NK-92 treated with Interleukin-12 subunit alpha and Interleukin-12 subunit beta, amount 100 ng/mL, for 24 hours (cell line): ENCODE measurements around the gene CFD.
"Not testable (repeated sequence)": the region's sequence is repeated elsewhere in the genome, so short reads cannot be mapped to it uniquely, and the experiment has no call there.

Source experiments
- DNase-seq: peaks from one replicate; lab custom pipeline; 2025; lab: John Stamatoyannopoulos, UW

CFD gene

GRCh38 chr19:871446-872265 is 12.2 kb downstream of the CFD start:
- no peak for DNase-seq

- DNase-seq: no peak
Observed at GRCh38 chr19:872266-872951, 12.9 kb downstream of the CFD start.

- peak; percentile 34 for DNase-seq
Observed at GRCh38 chr19:873084-873483, 13.6 kb downstream of the CFD start.

- DNase-seq: no peak
Observed at GRCh38 chr19:873561-874041, 14.1 kb downstream of the CFD start.

- no peak for DNase-seq
Observed at GRCh38 chr19:875265-875879, 15.9 kb downstream of the CFD start.

GRCh38 chr19:876089-876488 is 16.6 kb downstream of the CFD start:
- DNase-seq: no peak

GRCh38 chr19:876780-877314 is 17.4 kb downstream of the CFD start:
- DNase-seq: no peak

GRCh38 chr19:877992-878660 is 18.7 kb downstream of the CFD start:
- DNase-seq: not testable (repeated sequence)

- DNase-seq: not testable (repeated sequence)
Observed at GRCh38 chr19:878751-879561, 19.5 kb downstream of the CFD start.

- DNase-seq: no peak
Observed at GRCh38 chr19:879711-880438, 20.4 kb downstream of the CFD start.

- no peak for DNase-seq
Observed at GRCh38 chr19:881385-882071, 22.1 kb downstream of the CFD start.

GRCh38 chr19:882871-883497 is 23.5 kb downstream of the CFD start:
- no peak for DNase-seq

GRCh38 chr19:883661-884211 is 24.3 kb downstream of the CFD start:
- DNase-seq: no peak

GRCh38 chr19:884420-885211 is 25.2 kb downstream of the CFD start:
- DNase-seq: no peak

- no peak for DNase-seq
Observed at GRCh38 chr19:885536-886224, 26.2 kb downstream of the CFD start.

GRCh38 chr19:887072-887471 is 27.6 kb downstream of the CFD start:
- DNase-seq: no peak

- DNase-seq: no peak
Observed at GRCh38 chr19:887599-887998, 28.1 kb downstream of the CFD start.
